GM12865 (cell line): Measurements from ENCODE around the gene FSTL4.

Experiments used
- DNase-seq: peaks from one replicate; pipeline ENCODE4 v3.0.0; 2010; ENCODE audit warnings: low read depth
- H3K4me3 ChIP-seq: 2 replicates; pipeline ENCODE4 v1.5.1; 2011; ENCODE audit warnings: mild to moderate bottlenecking, low read depth, low read length, control low read depth
- CTCF ChIP-seq: IDR thresholded peaks from 2 replicates; pipeline ENCODE4 v1.5.1; 2011; ENCODE audit warnings: low read length, control low read depth, low read depth, inconsistent platforms; ENCODE audit not compliant: insufficient read depth; ENCODE audit errors: missing control alignments

The FSTL4 gene

GRCh38 chr5:133603711-133604110 is 8.6 kb downstream of the FSTL4 start:
- no peak for TF ChIP-seq CTCF
- DNase-seq: no peak
- no peak overlapping the region for H3K4me3 ChIP-seq

DNA sequence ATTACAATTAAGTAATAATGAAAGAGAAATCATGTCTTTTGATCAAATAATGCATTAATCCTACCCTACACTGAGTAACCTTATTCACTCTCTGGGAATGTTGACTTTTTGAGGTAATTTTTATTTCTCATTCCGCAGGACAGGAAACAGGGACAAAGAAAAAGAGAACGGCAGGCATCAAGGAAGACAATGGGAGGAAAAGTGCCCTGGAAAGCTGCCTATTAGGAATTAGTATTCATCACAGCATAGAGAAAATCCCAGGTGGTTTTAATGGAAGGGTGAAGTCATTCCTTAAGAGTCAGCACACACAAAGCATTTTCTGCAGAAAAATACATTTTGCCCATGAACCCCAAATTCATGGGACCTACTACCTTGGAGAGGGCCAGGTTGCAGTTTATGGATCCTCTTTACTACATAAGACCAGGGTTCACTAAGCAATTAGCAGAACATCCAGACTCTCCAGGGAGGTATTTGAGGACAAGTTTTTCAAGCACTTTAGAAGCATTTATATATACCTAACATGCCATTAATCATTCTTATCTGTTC is 9.4 kb downstream of the FSTL4 start:
- no peak for DNase-seq

DNA sequence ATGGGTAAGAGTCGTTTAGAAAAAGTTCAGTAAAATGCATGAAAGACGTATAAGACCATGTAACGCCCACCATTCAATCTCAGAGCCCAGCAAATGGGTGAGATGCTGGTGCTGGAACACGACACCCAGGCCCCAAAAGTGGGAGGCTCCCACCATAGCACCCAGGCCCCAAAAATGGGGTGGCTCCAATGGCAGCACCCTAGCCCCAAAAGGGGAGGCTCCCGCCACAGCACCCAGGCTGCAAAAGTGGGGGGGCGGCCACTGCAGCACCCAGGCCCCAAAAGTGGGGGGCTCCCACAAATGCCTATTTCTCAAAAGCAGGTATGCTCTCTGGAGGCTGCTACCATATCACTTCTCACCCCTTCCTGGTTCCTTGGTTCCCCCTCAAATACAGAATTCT is 12.7 kb downstream of the FSTL4 start:
- DNase-seq: no peak
- H3K4me3 ChIP-seq: no peak overlapping the region
- no peak for TF ChIP-seq CTCF

More for the DNA sequence above, 9.4 kb downstream of the FSTL4 start:
- TF ChIP-seq CTCF: no peak
- no peak overlapping the region for H3K4me3 ChIP-seq

DNA sequence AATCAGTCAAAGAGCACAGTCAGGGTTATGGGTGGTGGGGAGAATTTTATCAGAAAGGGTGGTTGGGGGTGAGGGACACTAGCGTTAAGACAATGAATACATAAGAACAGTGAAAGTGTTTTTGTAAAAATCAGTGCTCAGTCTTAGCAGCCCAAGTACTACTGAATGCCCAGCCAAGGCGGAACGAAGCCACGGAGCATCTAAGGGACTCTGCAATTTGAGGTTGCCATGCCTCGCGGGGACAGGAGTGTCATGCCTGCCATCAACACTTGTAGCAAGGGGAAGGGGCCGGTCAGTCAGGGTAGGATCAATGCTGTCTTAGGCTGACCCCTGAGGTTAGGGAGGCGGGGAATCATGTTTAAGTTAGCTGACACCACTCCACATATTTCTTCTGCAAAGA is 13.3 kb downstream of the FSTL4 start:
- no peak overlapping the region for H3K4me3 ChIP-seq
- DNase-seq: no peak
- no peak for TF ChIP-seq CTCF

GRCh38 chr5:133596049-133596448 is 16.3 kb downstream of the FSTL4 start:
- H3K4me3 ChIP-seq: no peak overlapping the region
- no peak for TF ChIP-seq CTCF
- DNase-seq: no peak

GRCh38 chr5:133595465-133595864 is 16.9 kb downstream of the FSTL4 start:
- H3K4me3 ChIP-seq: no peak overlapping the region
- no peak for TF ChIP-seq CTCF
- no peak for DNase-seq

DNA sequence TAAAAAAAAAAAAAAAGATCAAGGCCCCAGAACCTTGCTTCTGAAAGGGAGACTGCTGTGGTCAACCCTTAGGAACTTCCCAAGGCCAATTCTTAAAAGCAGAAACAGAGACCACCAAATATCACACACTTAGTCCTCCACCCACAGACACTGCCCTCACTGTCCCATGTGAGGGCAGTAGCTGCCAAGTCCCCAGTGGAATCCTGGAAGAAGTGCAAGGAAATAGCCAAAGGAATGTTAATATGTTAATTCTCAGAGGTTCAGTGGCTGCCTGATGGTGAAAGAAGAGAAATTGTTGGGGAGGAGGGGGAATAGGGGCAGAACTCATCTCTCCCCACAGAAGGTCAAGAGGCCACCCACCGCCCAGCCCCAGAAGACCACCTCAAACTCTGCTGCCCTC is 23.1 kb downstream of the FSTL4 start:
- H3K4me3 ChIP-seq: no peak overlapping the region
- TF ChIP-seq CTCF: no peak
- no peak for DNase-seq
